ENCODE data around the gene ZCCHC7. TPM values are rescaled to one million over a fixed set of nuclear protein-coding genes. Genes with fewer than 3 reads are reported as not detected.

Gene ZCCHC7
- total RNA-seq, 4 donors from 2014 or later = 4.8 to 11.2 (median 6.9) TPM

- Histone ChIP-seq H3K27ac (no peak overlapping the region), H3K4me3 (no peak overlapping the region), H3K27me3 (no peaks in the 10 kb centered on the region), H3K9me3 (no peaks in the 10 kb centered on the region), H3K36me3 (no peaks in the 10 kb centered on the region), H3K4me1 (no peaks in the 10 kb centered on the region)
- in situ Hi-C loops (cut with MboI; ENCODE audit: low sequenced_read_pairs in 4 of 4) (no loop called here), intact Hi-C loops (cut with DNase I; ENCODE audit: low total_unique reads) (no loop called here)
- DNase-seq (no peak), ATAC-seq (no peak)
- no peak for TF ChIP-seq CTCF (IDR thresholded peaks at IDR 0.05 in 4 of 5, conservative IDR thresholded peaks at IDR 0.05 in 1 of 5)
- no peak for TF ChIP-seq POLR2A (IDR thresholded peaks at IDR 0.05)
Observed at GRCh38 chr9:37382161-37382981, 262.0 kb downstream of the ZCCHC7 start.

GRCh38 chr9:37382982-37383357 lies 262.6 kb downstream of the ZCCHC7 start:
- Histone ChIP-seq H3K4me3 (no peak overlapping the region), H3K27ac (no peak overlapping the region), H3K4me1 (no peaks in the 10 kb centered on the region), H3K9me3 (no peaks in the 10 kb centered on the region), H3K27me3 (no peaks in the 10 kb centered on the region), H3K36me3 (no peaks in the 10 kb centered on the region)
- no peak for ATAC-seq
- TF ChIP-seq POLR2A (IDR thresholded peaks at IDR 0.05) (no peak), CTCF (IDR thresholded peaks at IDR 0.05 in 4 of 5, conservative IDR thresholded peaks at IDR 0.05 in 1 of 5) (no peak)
- in situ Hi-C loops (cut with MboI; ENCODE audit: low sequenced_read_pairs in 4 of 4) (no loop called here), intact Hi-C loops (cut with DNase I; ENCODE audit: low total_unique reads) (no loop called here)
- DNase-seq = no peak

GRCh38 chr9:37383393-37383792 lies 263.0 kb downstream of the ZCCHC7 start:
- H3K4me1 ChIP-seq = no peaks in the 10 kb centered on the region
- ATAC-seq = no peak
- DNase-seq = no peak
- H3K4me3 ChIP-seq = no peak overlapping the region
- in situ Hi-C loops (cut with MboI; ENCODE audit: low sequenced_read_pairs in 4 of 4) = no loop called here
- intact Hi-C loops (cut with DNase I; ENCODE audit: low total_unique reads) = no loop called here
- H3K36me3 ChIP-seq = no peaks in the 10 kb centered on the region
- no peak for TF ChIP-seq POLR2A (IDR thresholded peaks at IDR 0.05)
- TF ChIP-seq CTCF (IDR thresholded peaks at IDR 0.05 in 4 of 5, conservative IDR thresholded peaks at IDR 0.05 in 1 of 5) = no peak
- H3K27ac ChIP-seq = no peak overlapping the region
- H3K9me3 ChIP-seq = no peaks in the 10 kb centered on the region
- H3K27me3 ChIP-seq = no peaks in the 10 kb centered on the region

- H3K36me3 ChIP-seq = no peaks in the 10 kb centered on the region
- intact Hi-C loops (cut with DNase I; ENCODE audit: low total_unique reads) = no loop called here
- TF ChIP-seq POLR2A (IDR thresholded peaks at IDR 0.05) (no peak), CTCF (IDR thresholded peaks at IDR 0.05 in 4 of 5, conservative IDR thresholded peaks at IDR 0.05 in 1 of 5) (no peak)
- H3K27ac ChIP-seq = no peak overlapping the region
- H3K9me3 ChIP-seq = no peaks in the 10 kb centered on the region
- H3K4me3 ChIP-seq = no peak overlapping the region
- ATAC-seq (no peak), DNase-seq (no peak)
- H3K4me1 ChIP-seq = no peaks in the 10 kb centered on the region
- in situ Hi-C loops (cut with MboI; ENCODE audit: low sequenced_read_pairs in 4 of 4) = no loop called here
- no peaks in the 10 kb centered on the region for H3K27me3 ChIP-seq
Observed at GRCh38 chr9:37383876-37384746, 263.7 kb downstream of the ZCCHC7 start.

Data from gastrocnemius medialis (tissue), 4 donors.